Measurements from ENCODE around the gene KRTAP1-5. TPM values are rescaled to one million over a fixed set of nuclear protein-coding genes. Genes with fewer than 3 reads are reported as not detected.
A peak's percentile ranks its signal among the peaks of the same experiment; 100 is the strongest.

KRTAP1-5 gene
- total RNA-seq, 4 donors from 2014 or later = not detected

- H3K4me3 ChIP-seq = no peak overlapping the region
- no peaks in the 10 kb centered on the region for H3K36me3 ChIP-seq
- no peak for TF ChIP-seq POLR2AphosphoS5 (IDR thresholded peaks at IDR 0.05)
- TF ChIP-seq CTCF (IDR thresholded peaks at IDR 0.05) = no peak
- no peak for TF ChIP-seq POLR2A (IDR thresholded peaks at IDR 0.05; ENCODE audit: low read depth)
- TF ChIP-seq EP300 (IDR thresholded peaks at IDR 0.05) = no peak
- intact Hi-C loops (cut with DNase I) = no loop called here
- H3K27ac ChIP-seq (replicated peaks in 1 of 4) = no peak overlapping the region
- no peaks in the 10 kb centered on the region for H3K9me3 ChIP-seq
- 68% methylated on average over 4 of the region's 4 CpGs for WGBS
- H3K4me1 ChIP-seq = no peaks in the 10 kb centered on the region
- no peaks in the 10 kb centered on the region for H3K27me3 ChIP-seq
- DNase-seq (ENCODE audit: extremely low spot score) = no peak
Measured at GRCh38 chr17:41009301-41009760, 17.7 kb downstream of the KRTAP1-5 start.

- H3K4me3 ChIP-seq = no peak within 1 kb of the TSS
- no peaks in the 10 kb centered on the region for H3K9me3 ChIP-seq
- H3K27ac ChIP-seq (replicated peaks in 1 of 4) = no peak within 1 kb of the TSS
- no peaks in the 10 kb centered on the region for H3K36me3 ChIP-seq
- H3K27me3 ChIP-seq = no peaks in the 10 kb centered on the region
- WGBS = 92% methylated on average over 8 of the region's 8 CpGs
- no peaks in the 10 kb centered on the region for H3K4me1 ChIP-seq
- DNase-seq (ENCODE audit: extremely low spot score) = peak; percentile 81
- intact Hi-C loops (cut with DNase I) = no loop called here
- TF ChIP-seq EP300 (IDR thresholded peaks at IDR 0.05) = no peak
- no peak for TF ChIP-seq POLR2A (IDR thresholded peaks at IDR 0.05; ENCODE audit: low read depth)
- TF ChIP-seq CTCF (IDR thresholded peaks at IDR 0.05) = no peak
- TF ChIP-seq POLR2AphosphoS5 (IDR thresholded peaks at IDR 0.05) = no peak
Measured at GRCh38 chr17:41008811-41009210, 18.2 kb downstream of the KRTAP1-5 start, which contains the start of gene KRTAP3-1. TSS of gene KRTAP3-1 (minus strand) at chr17:41009128. CDS start at chr17:41009074, 54 bp downstream.

GRCh38 chr17:41004397-41004796, 22.6 kb downstream of the KRTAP1-5 start:
- no peak overlapping the region for H3K27ac ChIP-seq (replicated peaks in 1 of 4)
- no peak for TF ChIP-seq POLR2A (IDR thresholded peaks at IDR 0.05; ENCODE audit: low read depth)
- TF ChIP-seq CTCF (IDR thresholded peaks at IDR 0.05) = no peak
- no peak for TF ChIP-seq EP300 (IDR thresholded peaks at IDR 0.05)
- no peak for TF ChIP-seq POLR2AphosphoS5 (IDR thresholded peaks at IDR 0.05)
- no peak for DNase-seq (ENCODE audit: extremely low spot score)
- H3K27me3 ChIP-seq = peaks cover 0 to 5% (median 0%) of the 10 kb centered on the region in 4 donors
- no peaks in the 10 kb centered on the region for H3K9me3 ChIP-seq
- no peak overlapping the region for H3K4me3 ChIP-seq
- intact Hi-C loops (cut with DNase I) = no loop called here
- H3K4me1 ChIP-seq = no peaks in the 10 kb centered on the region
- WGBS = 76% methylated on average over 3 of the region's 3 CpGs
- H3K36me3 ChIP-seq = no peaks in the 10 kb centered on the region

GRCh38 chr17:41003926-41004325, 23.1 kb downstream of the KRTAP1-5 start:
- Histone ChIP-seq H3K4me1 (no peaks in the 10 kb centered on the region), H3K27me3 (peaks cover 0 to 7% (median 0%) of the 10 kb centered on the region in 4 donors), H3K36me3 (no peaks in the 10 kb centered on the region), H3K27ac (replicated peaks in 1 of 4) (no peak overlapping the region), H3K4me3 (no peak overlapping the region), H3K9me3 (no peaks in the 10 kb centered on the region)
- intact Hi-C loops (cut with DNase I) = no loop called here
- 72% methylated on average over 4 of the region's 4 CpGs for WGBS
- DNase-seq (ENCODE audit: extremely low spot score) = no peak
- TF ChIP-seq CTCF (IDR thresholded peaks at IDR 0.05) (no peak), EP300 (IDR thresholded peaks at IDR 0.05) (no peak), POLR2A (IDR thresholded peaks at IDR 0.05; ENCODE audit: low read depth) (no peak), POLR2AphosphoS5 (IDR thresholded peaks at IDR 0.05) (no peak)

GRCh38 chr17:41002814-41003213, 24.2 kb downstream of the KRTAP1-5 start:
- Histone ChIP-seq H3K27ac (replicated peaks in 1 of 4) (no peak overlapping the region), H3K27me3 (peaks cover 0 to 7% (median 0%) of the 10 kb centered on the region in 4 donors), H3K36me3 (no peaks in the 10 kb centered on the region), H3K4me1 (no peaks in the 10 kb centered on the region), H3K4me3 (no peak overlapping the region), H3K9me3 (no peaks in the 10 kb centered on the region)
- WGBS = 65% methylated on average over 5 of the region's 5 CpGs
- TF ChIP-seq POLR2A (IDR thresholded peaks at IDR 0.05; ENCODE audit: low read depth) (no peak), POLR2AphosphoS5 (IDR thresholded peaks at IDR 0.05) (no peak), CTCF (IDR thresholded peaks at IDR 0.05) (no peak), EP300 (IDR thresholded peaks at IDR 0.05) (no peak)
- intact Hi-C loops (cut with DNase I) = no loop called here
- DNase-seq (ENCODE audit: extremely low spot score) = no peak
